Kasumi-1 (cell line): ENCODE measurements around the gene KLHL2.
"Not testable (repeated sequence)": the region's sequence is repeated elsewhere in the genome, so short reads cannot be mapped to it uniquely, and the experiment has no call there.

Source experiments
- DNase-seq, 2 experiments: peaks; one replicate each; lab custom pipeline; 2025; lab: John Stamatoyannopoulos, UW

Gene KLHL2

DNA sequence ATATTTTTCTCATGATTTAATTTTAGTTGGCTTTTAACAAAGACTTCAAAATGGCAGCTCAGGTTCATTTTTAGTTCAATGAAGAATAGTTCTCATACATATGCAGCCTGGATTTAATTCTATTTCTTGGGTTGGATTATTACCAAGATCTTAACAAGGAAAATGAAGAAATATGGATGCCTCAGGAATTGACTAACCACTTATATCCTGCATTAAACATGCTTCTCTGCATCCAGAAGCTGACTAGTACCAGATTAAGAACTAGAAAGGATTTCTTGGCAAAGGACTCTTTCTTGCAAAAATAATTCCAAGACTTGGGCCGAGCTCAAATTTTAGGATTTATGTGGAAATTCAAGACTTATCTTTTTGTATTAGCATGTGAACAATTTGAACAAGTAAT is 5.6 kb upstream of the KLHL2 start:
- no peak for DNase-seq

DNA sequence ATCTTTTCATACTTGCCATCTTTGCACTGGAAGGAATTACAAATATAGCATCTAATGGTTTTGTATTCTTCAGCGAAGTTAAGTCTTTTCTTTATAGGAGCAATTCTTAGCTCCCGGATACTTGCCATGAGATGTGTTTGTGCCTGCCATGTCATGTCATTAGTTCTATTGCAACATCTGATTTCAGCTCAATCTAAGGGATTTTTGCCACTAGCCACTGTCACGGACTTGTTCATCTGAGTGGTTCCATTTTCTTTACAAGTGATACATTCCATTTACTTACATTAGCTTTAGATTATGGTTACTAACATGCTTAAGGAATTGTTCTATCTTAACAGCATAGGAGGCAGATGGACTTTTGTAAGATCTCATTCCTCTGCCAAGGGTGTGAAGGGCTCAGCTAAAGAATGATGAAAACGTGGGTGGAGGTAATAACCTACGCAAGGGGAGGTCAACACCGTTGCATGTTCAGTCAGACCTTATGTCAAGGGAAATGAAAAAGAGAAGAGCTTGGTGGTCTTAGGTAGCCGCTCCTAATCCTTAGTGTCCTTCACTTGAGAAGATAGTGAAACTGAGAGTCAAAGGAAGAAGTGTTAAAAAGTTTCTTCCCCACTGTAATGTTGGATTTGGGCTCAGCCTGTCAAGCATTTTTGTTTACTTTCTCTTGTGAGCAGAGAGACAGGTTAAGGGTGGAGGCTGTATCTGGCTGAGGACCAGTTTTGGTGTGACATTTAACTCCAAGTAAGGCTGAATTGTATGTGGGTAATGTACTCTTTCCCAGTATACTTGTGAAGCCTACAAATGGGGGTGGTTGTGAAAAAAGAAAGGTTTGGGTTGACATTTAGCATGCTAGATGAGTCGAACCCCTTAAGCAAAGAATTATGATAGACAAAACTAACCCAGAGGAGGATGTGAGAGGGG is 3.6 kb upstream of the KLHL2 start:
- DNase-seq: no peak

DNA sequence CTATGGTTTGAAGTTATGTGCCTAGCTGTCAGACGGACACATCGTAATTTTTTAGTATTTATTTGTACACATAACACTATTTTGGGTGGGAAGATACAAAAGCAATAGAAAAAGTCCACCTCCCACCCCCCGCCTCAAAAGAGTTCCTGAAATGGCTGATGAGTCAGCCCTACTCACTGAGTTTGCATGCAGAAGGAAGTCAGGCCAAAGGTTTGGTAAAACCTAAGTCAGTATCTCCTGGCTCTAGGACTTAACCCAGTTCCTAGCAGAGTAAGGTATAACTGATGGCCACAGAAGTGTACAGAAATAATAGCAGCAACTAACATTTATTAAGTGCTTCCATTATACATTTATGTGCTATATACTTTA is 2.9 kb upstream of the KLHL2 start:
- DNase-seq: peak; percentile 50 to 61

DNA sequence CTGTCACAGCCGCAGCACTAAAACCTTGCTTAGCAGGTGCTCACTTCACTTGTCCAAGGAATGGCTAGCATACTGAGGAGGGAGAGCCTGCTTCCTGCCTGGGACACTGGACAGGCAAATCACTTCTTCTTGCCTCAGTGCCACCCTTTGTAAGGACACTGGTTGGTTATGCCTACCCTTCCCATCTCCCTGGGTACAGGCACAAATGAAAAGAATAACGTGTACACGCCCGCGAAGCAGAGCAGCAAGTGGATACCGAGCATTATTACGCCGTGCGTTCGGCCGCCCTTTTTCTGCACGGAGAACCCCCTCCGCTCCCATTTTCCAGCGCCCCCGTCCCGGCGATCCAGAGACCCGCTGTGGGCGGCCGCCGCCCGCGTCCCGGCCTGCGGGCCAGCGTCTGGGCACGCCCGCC is 338 bp upstream of the KLHL2 start:
- peak in 1 of 2 experiments; percentile 42 for DNase-seq

DNA sequence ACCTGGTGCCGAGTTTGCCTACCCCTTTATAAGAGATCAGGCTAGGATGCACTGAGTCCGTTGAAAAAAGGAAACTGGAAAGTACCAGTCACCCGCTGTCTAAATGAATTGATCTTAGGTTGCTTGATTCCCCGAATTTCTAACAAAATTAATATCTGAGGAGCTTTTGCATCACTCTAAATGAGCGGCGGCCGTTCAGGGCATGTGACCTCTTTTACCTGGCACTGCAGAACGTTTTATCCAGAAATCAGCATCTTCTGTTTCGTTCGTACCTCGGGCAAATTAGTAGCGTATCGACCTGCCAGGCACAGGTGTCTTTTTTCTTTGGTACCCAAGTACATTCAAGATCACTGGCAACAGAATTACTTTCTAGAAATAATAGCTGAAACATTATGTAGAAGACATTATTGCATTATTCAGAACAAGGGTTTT is 876 bp downstream of the KLHL2 start:
- peak; percentile 14 to 19 for DNase-seq

DNA sequence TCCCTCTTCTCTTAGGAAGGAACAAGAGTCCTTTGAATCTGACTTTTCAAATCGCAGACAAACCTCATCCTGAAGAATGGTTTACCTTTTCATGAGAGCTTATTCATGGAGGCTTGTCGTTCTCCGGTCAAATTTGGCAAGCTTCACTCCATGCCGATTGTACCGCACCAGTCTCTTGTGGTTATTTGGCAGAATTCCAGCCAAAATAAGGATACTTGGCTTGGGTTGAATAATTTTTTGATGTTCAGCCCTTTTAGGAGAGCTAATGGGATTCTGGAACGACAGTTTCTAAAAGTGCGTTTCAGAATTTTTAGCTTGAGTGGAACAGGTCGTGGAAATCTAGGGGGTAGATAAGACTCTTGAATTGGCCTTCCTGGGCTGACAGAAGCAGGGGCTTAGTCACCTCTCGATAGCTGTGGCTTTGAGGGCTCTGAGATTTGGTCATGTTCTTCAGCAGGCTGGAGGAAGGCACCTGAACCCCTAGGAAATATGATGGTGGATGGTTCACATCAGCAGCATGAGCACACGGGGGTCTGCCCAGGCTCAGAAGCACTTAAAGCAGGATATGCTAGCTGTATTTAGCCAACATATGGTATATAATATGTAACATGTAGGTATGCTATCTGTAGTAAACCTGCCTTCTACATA is 1.5 kb downstream of the KLHL2 start:
- DNase-seq: no peak

DNA sequence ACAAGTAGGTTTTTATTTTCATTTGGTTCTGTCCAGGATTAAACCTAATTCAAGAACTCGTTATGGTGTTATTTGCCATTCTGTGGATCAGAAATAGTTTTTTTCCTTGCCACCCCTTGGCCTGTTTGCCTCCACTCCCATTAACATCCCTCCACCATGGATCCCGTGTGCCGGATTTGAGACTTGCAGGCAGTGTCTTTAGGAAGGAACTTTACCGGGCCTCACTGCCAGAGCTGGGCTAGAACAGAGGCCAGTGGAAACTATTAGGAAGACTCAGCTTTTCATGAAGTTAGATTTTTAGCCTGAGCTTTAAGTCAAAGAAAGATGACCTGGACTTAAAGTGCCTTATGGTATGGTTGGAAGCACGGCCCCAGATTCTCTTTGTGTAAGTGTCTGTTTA is 2.4 kb downstream of the KLHL2 start:
- DNase-seq: no peak

DNA sequence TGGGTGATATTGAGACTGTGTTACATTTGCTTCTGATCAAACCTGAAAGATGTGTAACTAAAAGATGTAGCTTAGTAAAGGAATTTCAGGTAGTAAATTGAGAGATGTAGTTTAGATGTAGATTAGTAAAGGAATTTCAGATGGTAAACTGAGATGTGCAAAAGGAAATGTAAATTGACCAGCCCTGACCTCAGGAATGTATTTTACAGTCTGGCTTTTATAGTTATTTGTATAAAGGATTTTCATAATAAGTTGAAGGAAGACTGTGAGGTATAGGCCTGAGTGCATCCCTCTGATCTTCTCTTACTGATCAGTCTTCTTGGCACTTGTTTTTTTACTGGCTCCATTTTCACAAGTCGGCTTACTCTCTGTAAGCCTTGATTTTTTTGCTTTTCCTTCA is 3.2 kb downstream of the KLHL2 start:
- no peak for DNase-seq

DNA sequence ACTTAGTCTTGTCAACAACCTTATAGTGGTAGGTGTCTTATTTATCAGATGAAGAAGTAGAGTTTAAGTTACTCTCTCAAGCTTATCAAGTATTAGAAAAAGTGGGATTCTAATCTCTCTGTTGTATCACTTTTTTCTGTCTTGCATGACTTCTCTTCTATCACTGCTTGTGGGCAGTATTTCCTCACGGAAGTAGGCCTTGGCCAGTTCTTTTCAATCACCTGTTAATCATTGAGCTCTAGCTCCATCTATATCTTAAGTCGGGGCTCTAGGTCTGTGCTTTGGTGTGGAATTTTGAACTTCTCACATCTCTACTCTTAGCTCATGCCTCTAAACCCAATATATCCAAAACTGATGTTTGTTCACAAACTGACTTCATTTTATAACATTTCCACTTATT is 5.3 kb downstream of the KLHL2 start:
- not testable (repeated sequence) for DNase-seq

DNA sequence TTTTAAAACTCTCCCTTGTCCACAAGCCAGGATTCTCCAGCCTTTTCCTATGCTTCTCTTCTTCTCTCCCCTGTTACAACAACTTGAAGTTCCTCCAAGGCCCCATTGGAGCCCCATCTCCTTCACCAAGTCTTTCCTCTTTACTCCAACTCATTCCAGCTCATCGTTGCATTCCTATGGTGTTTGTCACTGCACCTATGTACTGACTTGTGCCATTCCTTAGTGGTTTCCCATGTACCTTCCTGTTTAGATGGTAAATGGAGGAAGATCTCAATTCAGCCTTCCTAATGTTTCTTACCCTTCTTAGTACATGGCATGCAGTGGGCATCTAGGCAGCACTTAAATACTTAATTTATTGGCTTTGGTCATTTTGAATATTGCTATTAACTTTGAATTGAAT is 6.0 kb downstream of the KLHL2 start:
- DNase-seq: not testable (repeated sequence)

DNA sequence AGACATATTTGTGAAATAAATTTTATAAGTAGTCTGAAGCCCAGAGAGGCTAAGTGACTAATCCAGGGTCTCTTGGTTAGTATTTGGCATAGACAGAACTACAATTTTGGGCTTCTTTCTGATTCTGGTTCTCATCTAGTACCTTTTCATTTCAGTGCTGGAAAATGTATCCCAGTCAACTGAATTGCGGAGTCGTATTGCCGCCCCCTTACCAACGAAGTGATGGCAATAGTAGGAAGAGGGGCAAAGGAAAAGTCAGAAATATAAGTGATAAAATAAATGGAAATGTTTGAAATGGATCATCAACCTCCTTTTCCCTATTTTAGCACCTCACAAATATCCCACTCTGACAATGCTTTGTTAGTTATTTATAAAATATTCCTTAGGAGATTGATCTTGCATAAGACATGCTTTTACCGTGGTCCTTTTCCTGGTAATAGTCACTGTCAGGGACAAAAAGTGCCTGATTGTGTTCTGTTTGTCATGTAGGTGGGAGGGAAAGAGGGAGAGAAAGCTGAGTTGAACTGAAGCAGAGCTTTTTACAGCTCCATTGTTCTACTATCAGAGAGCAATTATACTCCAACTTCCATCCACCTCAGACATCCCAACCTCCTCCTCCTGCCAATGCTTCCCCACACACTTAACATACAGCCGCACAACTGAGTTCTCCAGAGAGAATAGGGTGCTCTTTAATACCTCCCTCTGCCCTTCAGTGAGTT is 6.8 kb downstream of the KLHL2 start:
- not testable (repeated sequence) for DNase-seq

DNA sequence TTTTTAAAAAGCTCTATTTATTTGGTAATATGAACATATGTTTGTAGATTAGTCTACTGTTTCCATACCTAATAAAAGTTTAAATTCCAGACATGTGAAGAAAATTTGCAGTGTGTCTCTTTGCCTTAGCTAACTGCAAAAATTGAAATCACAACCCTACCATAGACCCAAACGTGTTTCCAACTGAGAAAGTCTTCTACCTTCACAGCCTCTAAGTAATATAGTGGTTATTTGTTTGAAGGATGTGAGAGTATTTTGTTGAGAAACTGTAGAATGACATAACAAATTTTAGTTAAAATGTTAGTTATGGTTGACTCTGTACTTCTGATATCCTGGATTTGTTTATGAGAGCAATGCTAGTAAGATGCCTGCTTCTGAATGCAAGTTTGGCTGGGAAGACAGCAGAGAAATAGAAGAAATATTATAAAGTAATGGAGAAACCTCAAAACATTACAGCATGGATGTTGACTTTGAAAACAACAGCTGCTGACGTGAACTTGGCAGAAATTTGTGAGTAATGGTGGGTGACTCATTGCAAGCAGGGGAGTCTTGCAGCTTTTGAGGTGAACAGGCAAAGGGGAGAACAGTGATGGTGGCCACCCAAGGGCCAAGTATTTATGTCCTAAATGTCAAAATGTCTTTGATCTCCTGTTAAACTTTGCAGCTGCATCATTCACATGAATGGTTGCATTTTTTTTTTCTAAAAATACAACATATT is 7.8 kb downstream of the KLHL2 start:
- DNase-seq: not testable (repeated sequence)

DNA sequence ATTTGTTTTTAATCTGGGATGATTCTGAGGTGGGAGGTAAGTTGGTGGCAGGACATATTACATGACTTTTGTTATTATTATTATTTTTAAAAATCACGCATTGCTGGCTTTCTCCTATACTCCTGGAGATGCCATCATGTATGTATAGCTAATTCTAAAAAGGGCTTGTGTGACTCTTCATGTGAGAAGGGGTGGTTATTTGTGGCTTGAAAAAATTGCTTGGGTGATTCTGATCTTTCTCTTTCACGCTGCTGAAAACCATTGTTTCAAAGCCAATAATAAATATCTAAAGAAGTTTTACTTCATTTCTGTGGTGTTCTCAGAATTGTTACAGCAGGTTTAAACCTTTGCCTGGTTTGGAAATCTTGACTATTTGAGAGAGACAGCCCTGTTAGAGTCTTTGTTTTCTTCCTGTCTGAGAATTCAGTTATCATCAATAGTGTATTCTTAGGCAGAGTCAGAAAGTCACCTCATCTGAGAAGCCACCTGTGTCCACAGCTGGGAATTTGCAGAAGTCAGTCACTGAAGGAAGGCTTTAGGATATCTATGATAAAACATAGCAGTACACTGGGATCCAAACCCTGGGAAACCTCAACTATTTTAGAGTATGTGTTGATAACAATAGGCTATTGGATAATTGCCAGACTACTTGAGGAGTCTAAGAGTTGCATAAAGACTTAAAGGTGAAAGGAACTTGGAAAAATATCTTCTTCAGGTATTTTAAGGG is 8.6 kb downstream of the KLHL2 start:
- not testable (repeated sequence) for DNase-seq

DNA sequence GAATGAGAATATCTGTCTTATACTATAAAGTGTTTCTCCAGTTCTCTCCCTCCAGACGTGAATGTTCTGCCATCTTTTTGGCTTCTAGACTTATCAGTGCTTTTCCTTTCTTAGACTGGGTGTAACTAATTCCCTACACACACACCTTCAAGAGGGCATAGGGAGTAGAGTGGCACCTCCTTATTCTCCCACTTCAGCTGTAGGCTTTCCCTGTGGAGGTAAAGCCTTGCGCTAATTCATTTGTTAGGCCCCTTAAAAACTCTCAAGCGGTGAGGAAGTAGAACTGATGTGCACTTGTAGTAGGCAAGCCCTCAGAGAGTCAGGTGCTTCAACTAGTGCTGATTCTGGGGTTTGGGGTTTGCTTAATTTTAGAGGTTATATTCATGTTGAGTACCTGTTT is 10.0 kb downstream of the KLHL2 start:
- DNase-seq: no peak

DNA sequence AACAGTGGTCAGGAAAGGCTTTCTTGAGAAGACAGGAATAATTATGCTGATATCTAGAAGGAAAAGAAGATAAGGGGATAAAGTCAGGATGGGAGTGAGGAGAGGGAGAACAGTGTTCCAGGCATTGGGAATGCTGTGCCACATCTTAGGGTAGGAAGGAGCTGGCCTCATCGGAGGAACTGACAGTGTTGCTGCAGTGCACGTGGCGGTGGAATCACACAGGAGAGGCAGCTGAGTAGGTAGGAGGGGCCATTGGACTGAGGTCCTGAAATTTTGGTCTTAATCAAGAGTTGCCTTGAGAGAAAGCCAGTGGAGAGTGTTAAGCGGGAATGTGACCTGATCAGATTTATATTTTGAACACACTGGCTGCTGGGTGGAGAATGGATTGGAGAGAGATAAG is 13.9 kb downstream of the KLHL2 start:
- not testable (repeated sequence) for DNase-seq

DNA sequence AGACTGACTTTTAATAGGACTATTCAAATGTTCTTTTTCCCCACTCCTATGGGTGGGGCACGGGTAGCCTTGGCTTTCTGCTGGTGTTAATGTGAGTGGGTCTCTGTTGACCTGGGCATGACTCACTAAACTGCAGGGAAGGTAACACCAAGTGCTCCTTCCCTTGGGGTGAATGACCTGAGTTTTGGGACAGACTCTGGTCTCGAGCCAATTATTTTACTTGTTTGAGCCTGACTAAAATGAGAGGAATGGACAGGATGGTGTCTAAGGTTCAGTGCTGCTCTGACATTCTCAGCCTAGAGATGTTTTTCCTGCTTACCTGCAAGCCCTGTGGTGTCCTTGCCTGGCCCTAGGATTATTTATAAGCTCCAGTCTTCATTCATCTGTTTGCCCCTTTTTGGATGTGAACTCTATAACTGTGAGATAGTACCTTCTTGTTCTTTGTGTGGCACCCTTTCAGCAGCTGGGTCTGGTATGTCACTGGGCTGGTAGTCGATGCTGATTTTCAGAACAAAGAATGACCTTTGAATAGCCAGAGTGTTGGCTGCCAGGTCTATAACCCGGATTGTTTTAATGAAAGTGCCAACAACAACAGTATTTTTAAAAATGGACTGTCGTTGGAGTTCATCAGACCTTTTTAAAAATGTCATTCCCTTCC is 14.8 kb downstream of the KLHL2 start:
- not testable (repeated sequence) for DNase-seq

DNA sequence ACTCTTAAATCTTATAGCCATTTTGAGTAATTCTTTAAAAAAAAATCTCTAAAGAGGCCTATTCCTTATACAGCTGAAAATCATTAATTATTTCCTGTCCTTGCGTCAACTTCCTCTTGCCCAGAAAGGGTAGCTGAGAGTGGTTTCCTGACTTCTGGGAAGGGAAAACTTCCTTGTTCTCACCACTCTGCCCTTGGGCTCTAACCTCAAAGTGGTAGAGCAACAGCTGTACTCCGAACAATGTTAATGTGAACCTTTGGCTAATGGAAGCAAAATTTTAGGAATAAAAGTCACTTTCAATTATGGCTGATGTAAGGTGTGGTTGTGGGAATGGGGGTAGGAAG is 15.3 kb downstream of the KLHL2 start:
- peak; percentile 69 to 72 for DNase-seq

DNA sequence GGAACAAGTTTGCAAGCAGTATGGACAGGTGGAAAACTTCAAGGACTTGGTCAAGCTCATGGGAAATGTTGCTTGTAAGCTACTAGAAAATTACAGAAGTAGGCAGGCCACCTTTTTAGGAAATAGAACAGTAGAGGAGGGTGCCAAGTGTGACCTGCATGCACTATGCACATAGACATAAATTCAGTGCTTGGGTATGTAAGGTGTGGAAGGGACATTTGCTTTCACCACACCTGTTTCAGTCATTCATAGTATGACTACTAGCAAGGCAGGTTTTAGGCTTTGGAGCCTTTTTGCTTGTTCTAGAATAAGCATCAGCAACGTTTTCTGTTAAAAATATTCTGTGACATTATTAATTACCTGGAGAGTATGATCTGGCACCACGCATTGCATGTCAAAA is 20.0 kb downstream of the KLHL2 start:
- not testable (repeated sequence) for DNase-seq

DNA sequence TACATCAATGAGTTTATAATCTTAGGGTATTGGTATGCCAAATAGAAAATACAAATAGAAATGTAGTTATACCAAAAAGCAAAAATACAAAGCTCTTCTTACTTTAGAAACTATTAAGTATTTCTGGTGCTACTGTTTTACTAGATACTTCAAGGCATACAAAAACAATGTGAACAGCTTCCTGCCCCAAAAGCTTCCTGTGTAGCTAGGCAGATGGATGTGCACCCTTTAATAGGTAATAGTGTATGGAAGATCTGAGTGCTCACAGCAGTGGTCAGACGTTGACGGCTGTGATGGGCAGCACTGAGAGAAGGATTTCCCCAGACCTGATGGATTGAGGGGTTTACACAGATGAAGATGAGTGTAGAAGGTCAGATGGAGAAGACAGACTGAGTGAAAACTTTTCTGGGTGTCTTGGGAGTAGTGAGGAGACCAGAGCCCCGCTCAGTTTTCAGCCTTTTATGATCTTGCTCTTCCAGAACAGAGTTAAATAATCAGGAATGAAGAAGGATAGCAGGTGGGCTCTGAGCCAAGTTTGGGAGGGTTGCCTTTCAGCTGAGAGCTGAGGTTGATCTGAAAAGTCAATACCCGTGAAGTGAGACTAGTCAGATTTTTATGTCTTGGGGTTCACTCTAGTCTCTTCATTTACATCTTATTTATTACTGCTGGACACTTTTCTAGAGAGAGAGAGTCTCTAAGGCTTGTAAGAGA is 22.3 kb downstream of the KLHL2 start:
- DNase-seq: not testable (repeated sequence)
